OCI-LY3 (cell line): ENCODE data around the gene CLSTN3.
"Not testable (repeated sequence)": the region's sequence is repeated elsewhere in the genome, so short reads cannot be mapped to it uniquely, and the experiment has no call there.

ENCODE experiments used
- H2AFZ ChIP-seq: fragments of 200-600, 300-600 bp; shearing (Covaris generic); 2 replicates; pipeline ENCODE4 v1.6.0; 2014; ENCODE audit warnings: antibody characterized with exemption, low read depth, low read length
- H3K27ac ChIP-seq: fragments of 200-600, 300-600 bp; sonication (generic); 2 replicates; pipeline ENCODE4 v1.5.1; 2014; ENCODE audit warnings: mild to moderate bottlenecking, low read length, moderate library complexity, mixed read lengths
- H3K27me3 ChIP-seq: fragments of 200-600, 300-600 bp; sonication (generic); 2 replicates; pipeline ENCODE4 v1.6.1; 2014; ENCODE audit warnings: low read depth, low read length, mixed read lengths
- H3K36me3 ChIP-seq: fragments of 200-600, 300-600 bp; sonication (generic); replicated peaks from 2 replicates; pipeline ENCODE3; 2014; ENCODE audit warnings: low read depth, low read length, mixed read lengths
- H3K4me1 ChIP-seq: fragments of 300-600, 200-600 bp; sonication (generic); 2 replicates; pipeline ENCODE4 v1.6.1; 2014; ENCODE audit warnings: low read length, mixed read lengths
- H3K4me2 ChIP-seq: fragments of 200-600, 300-600 bp; sonication (generic); 2 replicates; pipeline ENCODE4 v1.6.1; 2014; ENCODE audit warnings: low read length, mixed read lengths
- H3K4me3 ChIP-seq: fragments of 300-600, 200-600 bp; sonication (generic); 2 replicates; pipeline ENCODE4 v1.5.1; 2014; ENCODE audit warnings: antibody characterized with exemption, mild to moderate bottlenecking, low read length, moderate library complexity
- H3K79me2 ChIP-seq: fragments of 300-600, 200-600 bp; shearing (Covaris generic); 2 replicates; pipeline ENCODE4 v1.6.1; 2014; ENCODE audit warnings: mild to moderate bottlenecking, low read length, mixed read lengths
- H3K9ac ChIP-seq: fragments of 300-600, 200-600 bp; shearing (Covaris generic); 2 replicates; pipeline ENCODE4 v1.6.0; 2014; ENCODE audit warnings: mild to moderate bottlenecking, low read length, moderate library complexity
- H3K9me3 ChIP-seq: fragments of 200-600, 300-600 bp; shearing (Covaris generic); 2 replicates; pipeline ENCODE4 v1.6.1; 2014; ENCODE audit warnings: low read length, mixed read lengths; ENCODE audit not compliant: insufficient read depth
- H4K20me1 ChIP-seq: fragments of 200-600, 300-600 bp; sonication (generic); 2 replicates; pipeline ENCODE4 v1.6.1; 2016; ENCODE audit warnings: low read length, mixed read lengths; ENCODE audit not compliant: insufficient read depth
- EZH2phosphoT487 ChIP-seq: fragments of 200-600 bp; shearing (Covaris generic); IDR thresholded peaks from 2 replicates; pipeline ENCODE4 v1.6.1; 2018; ENCODE audit warnings: antibody characterized with exemption, mixed run types, low read depth
- TF ChIP-seq, protein P1 (sequence below): fragments of 200-600, 300-600 bp; sonication (generic); IDR thresholded peaks from 2 replicates; pipeline ENCODE4 v1.5.1; 2014; ENCODE audit warnings: antibody characterized with exemption, low read length, low read depth

Gene CLSTN3

DNA sequence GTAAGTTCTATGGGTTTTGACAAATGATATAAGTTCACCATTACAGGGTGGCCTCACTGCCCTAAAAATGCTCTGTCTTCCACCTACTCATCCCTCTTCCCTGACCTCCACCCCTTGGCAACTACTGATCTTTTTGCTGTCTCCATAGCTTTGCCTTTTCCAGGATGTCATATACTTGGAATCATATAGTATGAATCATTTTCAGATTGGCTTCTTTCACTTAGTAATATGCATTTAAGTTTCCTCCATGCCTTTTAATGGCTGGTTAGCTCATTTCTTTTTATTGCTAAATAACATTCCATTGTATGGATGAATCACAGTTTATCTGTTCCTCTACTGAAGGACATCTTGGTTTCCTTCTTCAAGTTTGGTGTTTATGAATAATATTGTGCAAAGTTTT lies 45.3 kb downstream of the CLSTN3 start:
- no peak overlapping the region for H3K4me2 ChIP-seq
- no peaks in the 10 kb centered on the region for H3K4me1 ChIP-seq
- H4K20me1 ChIP-seq, result no peaks in the 10 kb centered on the region
- no peak overlapping the region for H3K4me3 ChIP-seq
- H3K9me3 ChIP-seq, result 0 out of 2 replicates have a peak, but pooled peaks cover 2% of the 10 kb centered on the region
- H3K36me3 ChIP-seq, result no peaks in the 10 kb centered on the region
- no peaks in the 10 kb centered on the region for H3K79me2 ChIP-seq
- H3K27ac ChIP-seq, result no peak overlapping the region
- H3K27me3 ChIP-seq, result peaks cover 6% of the 10 kb centered on the region; the same call in 1 of the 2 replicates
- TF ChIP-seq, protein P1, sequence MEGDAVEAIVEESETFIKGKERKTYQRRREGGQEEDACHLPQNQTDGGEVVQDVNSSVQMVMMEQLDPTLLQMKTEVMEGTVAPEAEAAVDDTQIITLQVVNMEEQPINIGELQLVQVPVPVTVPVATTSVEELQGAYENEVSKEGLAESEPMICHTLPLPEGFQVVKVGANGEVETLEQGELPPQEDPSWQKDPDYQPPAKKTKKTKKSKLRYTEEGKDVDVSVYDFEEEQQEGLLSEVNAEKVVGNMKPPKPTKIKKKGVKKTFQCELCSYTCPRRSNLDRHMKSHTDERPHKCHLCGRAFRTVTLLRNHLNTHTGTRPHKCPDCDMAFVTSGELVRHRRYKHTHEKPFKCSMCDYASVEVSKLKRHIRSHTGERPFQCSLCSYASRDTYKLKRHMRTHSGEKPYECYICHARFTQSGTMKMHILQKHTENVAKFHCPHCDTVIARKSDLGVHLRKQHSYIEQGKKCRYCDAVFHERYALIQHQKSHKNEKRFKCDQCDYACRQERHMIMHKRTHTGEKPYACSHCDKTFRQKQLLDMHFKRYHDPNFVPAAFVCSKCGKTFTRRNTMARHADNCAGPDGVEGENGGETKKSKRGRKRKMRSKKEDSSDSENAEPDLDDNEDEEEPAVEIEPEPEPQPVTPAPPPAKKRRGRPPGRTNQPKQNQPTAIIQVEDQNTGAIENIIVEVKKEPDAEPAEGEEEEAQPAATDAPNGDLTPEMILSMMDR, result no peak
- no peak for TF ChIP-seq EZH2phosphoT487
- H3K9ac ChIP-seq, result no peak overlapping the region
- H2AFZ ChIP-seq, result no peak overlapping the region

DNA sequence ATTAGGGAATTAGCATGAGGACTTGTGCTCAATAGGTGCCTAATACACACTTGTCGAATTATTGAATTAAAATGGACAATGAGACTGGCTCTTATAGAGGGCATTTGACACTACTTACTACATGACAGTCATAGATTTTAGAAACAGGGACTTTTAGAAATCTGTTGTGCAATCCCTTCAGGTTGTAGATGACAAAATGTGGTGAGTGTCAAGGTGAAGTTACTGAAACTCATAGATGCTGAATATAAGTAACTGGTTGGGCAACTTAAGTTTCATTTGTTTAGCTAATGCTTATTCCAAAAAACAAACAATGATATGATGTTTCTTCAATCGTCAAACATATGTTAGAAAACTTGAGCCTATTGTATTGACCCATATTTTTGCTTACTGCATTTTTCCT lies 46.4 kb downstream of the CLSTN3 start:
- Histone ChIP-seq H3K36me3 (no peaks in the 10 kb centered on the region), H3K79me2 (no peaks in the 10 kb centered on the region), H2AFZ (no peak overlapping the region), H3K9me3 (no peaks in the 10 kb centered on the region), H3K27ac (no peak overlapping the region), H3K4me3 (no peak overlapping the region), H4K20me1 (no peaks in the 10 kb centered on the region), H3K4me2 (no peak overlapping the region), H3K4me1 (no peaks in the 10 kb centered on the region), H3K27me3 (peaks cover 6% of the 10 kb centered on the region; the same call in 1 of the 2 replicates), H3K9ac (no peak overlapping the region)
- TF ChIP-seq, protein P1, result no peak
- no peak for TF ChIP-seq EZH2phosphoT487

DNA sequence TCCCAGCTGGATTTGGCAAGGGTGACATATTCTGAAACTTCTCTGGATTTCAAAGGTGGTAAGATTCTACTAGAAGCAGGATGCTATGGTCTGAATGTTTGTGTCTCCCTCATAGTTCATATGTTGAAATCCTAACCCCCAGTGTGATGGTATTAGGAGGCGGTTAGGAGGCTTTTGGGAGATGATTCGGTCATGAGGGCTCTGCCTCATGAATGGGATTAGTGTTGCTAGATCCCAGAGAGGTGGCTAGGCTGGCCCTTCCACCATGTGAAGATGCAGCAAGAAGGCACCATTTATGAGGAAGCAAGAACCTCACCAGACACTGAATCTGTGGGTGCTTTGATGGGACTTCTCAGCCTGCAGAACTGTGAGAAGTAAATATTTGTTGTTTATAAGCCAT lies 48.3 kb downstream of the CLSTN3 start:
- no peaks in the 10 kb centered on the region for H3K4me1 ChIP-seq
- no peak overlapping the region for H3K27ac ChIP-seq
- H3K9ac ChIP-seq, result no peak overlapping the region
- no peaks in the 10 kb centered on the region for H4K20me1 ChIP-seq
- no peaks in the 10 kb centered on the region for H3K79me2 ChIP-seq
- no peaks in the 10 kb centered on the region for H3K36me3 ChIP-seq
- no peaks in the 10 kb centered on the region for H3K9me3 ChIP-seq
- H3K27me3 ChIP-seq, result peaks cover 6% of the 10 kb centered on the region; the same call in 1 of the 2 replicates
- TF ChIP-seq, protein P1, result no peak
- no peak for TF ChIP-seq EZH2phosphoT487
- no peak overlapping the region for H3K4me2 ChIP-seq
- H3K4me3 ChIP-seq, result no peak overlapping the region
- no peak overlapping the region for H2AFZ ChIP-seq

DNA sequence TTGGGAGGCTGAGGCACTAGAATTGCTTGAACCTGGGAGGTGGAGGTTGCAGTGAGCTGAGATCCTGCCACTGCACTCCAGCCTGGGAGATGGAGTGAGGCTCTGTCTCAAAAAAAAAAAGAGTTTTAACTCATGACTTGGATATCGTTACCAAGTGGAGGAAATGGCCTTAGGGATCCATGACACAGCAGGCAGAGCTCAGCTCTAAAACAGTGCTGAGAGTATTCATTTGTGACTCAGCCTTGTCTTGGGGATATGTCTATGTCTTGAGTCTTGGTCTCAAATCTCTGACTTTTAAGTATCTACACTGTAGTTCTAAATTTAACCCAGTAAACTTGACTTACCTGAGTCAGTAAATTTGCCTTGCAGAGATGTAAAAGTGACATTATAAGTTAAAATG lies 50.5 kb downstream of the CLSTN3 start:
- H4K20me1 ChIP-seq, result no peaks in the 10 kb centered on the region
- H3K27me3 ChIP-seq, result peaks cover 3% of the 10 kb centered on the region; the same call in 1 of the 2 replicates
- no peaks in the 10 kb centered on the region for H3K9me3 ChIP-seq
- no peak overlapping the region for H2AFZ ChIP-seq
- no peak overlapping the region for H3K9ac ChIP-seq
- no peak for TF ChIP-seq EZH2phosphoT487
- TF ChIP-seq, protein P1, result no peak
- no peaks in the 10 kb centered on the region for H3K79me2 ChIP-seq
- H3K4me3 ChIP-seq, result no peak overlapping the region
- H3K36me3 ChIP-seq, result no peaks in the 10 kb centered on the region
- H3K27ac ChIP-seq, result no peak overlapping the region
- H3K4me1 ChIP-seq, result no peaks in the 10 kb centered on the region
- no peak overlapping the region for H3K4me2 ChIP-seq

DNA sequence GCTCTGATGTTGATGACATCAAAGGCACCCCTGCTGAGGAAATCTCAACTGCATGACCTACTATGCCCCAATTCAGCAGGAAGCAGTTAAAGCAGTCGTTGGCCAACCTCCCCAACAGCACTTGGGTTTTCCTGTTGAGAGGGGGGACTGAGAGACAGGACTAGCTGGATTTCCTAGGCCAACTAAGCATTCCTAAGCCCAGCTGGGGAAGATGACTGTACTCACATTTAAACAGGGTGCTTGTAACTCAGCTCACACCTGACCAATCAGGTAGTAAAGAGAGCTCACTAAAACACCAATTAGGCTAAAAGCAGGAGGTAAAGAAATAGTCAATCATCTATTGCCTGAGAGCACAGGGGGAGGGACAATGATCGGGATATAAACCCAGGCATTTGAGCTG lies 55.9 kb downstream of the CLSTN3 start:
- not testable (repeated sequence) for H3K9me3 ChIP-seq, H3K27me3 ChIP-seq, H3K27ac ChIP-seq, H3K4me2 ChIP-seq, H4K20me1 ChIP-seq, H3K36me3 ChIP-seq, H2AFZ ChIP-seq, H3K9ac ChIP-seq, H3K4me3 ChIP-seq
- Histone ChIP-seq H3K79me2 (peaks cover 14% of the 10 kb centered on the region), H3K4me1 (peaks cover 11% of the 10 kb centered on the region; the same call in 1 of the 2 replicates)
